ENCODE results near the gene SEMA5B.

Gene SEMA5B

DNA sequence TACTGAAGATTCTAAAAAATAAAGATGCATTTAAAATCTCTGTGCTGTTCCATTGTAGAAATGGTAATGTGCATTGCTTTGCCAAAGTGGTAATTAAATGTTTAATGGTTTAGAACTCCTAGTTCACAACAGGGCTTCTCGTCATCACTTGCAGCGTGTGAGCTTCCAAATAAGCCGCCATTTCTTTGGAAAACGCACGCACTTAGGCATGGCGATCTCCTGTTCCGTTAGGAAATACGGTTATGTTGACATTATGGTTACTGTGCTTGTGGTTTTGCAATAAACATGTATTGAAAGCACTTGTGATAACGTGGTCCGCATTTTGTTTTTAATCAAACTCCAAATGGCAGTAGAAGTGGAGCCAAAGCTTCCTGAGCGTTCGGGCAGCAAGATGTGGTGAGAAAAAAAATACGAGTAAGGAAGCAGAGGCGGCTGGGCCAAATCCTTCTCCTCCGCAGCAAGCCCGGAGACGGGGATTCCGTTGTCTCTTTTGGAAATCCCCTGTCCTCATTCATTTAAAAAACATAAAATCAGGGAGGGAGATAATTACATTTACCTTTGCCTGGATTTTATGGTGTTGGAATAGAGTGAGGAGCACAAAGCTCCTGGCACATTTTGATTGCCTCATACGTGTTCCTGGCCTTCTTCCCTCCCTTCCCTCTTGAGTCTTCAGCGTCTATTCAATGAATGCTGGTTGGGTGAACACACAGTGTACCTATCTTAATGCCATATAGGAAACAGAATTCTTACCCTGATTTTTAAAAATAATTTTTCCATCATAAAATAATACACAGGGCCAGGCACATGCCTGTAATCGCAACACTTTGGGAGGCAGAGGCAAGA, 135.2 kb downstream of the SEMA5B start:
- DNase-seq (ENCODE audit: low spot score), result no peak

DNA sequence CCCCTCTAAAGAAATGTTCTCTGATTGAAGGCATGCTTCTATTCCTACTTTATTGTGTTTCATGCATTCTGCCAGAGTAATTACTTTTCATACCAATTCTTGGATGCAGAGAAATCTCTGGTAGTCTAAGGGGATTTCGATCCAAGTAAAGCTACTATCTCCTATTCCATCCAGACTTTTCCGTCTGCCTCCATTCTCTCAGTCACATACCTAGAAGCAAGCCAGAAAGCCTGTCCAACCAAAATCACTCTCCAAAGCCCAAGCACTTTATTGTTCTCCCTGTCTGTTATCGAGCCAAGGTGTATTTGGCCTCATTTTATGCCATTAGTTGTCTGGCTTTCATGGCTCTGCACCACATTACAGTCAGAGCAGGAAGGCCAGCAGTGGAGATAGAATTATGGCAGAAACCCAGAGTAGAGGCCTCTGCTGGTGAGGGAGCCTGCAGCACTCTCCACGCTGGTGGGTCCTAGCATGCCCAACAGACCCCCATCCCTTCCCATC, 136.8 kb downstream of the SEMA5B start:
- no peak for DNase-seq (ENCODE audit: low spot score)

DNA sequence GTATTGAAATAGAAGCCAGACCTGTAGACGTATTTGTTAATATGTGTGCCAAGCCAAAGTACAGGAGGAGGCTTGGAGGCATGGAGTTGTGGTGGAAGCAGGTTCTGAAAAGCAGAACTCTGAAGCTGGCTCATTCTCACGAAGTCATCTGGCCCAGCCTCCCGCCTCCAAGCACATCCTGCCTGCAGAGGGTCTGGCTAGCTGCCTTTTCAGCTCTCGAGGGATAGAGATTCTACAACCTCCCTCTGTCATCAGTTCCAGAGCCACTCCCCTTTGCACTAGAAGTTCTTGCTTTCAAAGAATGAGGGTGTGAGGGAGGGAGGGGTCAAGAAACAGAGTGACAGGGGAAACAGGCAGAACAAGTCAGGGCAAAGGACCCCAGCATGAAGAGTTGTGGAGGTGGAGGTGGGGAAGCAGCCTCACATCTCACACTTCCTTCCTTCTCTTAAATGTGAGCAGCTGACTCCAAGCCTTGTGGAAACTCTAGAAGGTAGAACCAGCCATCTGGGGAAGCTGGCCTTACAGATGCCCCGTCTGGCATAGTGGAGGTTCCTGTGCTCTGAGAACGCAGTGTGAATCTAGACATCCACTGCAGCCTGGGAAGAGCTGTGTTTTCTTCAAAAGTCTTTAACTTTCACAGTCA, 137.4 kb downstream of the SEMA5B start:
- no peak for DNase-seq (ENCODE audit: low spot score)

DNA sequence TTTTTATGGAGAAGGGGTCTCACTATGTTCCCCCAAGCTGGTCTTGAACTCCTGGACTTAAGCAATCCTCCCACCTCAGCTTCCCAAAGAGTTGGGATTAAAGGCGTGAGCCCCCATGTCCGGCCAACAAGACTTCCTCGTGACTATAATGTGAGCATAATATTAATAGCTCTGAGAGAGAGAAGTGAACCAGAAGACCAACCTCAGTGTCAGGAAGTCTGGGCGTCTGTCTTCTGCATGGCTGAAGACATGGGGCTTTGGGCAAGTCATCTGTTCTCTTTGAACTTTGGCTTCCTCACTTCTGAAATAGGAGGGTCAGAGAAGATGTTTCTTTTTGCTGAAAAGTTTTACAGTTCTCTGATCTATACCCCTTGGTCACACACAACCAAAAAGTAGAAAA, 140.6 kb downstream of the SEMA5B start:
- DNase-seq (ENCODE audit: low spot score), result no peak

DNA sequence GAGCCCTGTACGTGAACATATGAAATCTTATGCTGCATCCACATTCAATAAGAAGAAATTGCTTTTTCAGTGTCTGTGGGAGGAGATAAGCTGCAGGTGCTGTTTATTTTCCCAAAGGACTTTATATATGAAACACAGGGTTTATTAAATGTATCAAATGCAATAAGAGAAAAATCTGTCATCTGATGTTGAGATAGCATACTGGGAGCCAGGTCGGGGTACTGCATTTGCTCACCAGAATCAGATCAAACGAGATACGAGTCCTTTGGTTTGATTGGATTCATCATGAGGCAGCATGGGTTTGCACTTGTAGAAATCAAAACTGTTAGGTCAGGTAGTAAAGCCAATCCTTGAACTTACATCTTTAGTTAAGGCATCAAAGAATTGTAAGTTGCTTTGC, 141.3 kb downstream of the SEMA5B start:
- DNase-seq (ENCODE audit: low spot score), result no peak

DNA sequence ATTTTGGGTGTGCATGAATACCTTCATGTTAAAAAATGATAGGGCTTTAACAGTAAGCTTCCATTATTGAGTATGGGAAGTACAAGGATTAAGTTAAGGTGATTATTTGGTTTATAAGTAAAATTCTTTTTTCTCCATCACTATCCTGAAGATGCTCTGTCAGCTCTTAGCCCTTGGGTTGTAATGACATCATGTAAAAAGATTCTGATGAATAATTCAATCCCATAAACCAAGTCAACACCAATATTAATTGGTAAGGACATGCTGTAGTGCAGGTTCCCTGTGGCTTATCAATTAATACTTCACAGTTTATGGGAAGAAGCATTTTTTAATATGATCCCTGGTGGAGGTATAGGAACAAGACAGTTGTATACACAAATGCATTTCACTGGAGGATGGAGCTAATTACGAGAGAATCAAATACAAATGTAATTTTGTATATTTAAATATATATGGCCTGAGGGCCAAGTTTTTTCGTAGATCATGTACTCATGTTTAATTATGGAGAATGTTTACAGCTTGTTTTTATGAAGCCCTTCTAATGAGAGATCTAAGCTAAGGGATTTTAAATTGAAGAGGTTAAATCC, 145.1 kb downstream of the SEMA5B start:
- DNase-seq (ENCODE audit: low spot score), result no peak

DNA sequence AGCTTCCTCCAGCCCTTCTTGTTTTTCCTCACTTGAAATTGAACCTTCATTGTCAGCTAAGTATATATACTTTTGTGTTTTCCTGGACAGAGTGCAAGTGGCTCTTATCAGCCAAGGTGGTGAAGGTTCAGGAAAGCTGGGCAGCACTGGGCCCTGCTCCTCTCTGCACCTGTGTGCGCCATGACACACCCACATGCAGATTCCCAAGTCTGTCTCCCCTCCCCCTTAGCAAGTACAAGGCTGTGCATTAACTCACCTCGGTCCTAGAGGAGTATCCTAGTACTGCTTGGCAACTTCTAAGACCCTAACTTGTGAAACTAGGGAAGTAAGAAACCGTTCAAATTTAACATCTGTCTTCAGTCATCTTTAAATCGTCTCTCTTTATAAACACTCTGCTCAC, 146.9 kb downstream of the SEMA5B start:
- no peak for DNase-seq (ENCODE audit: low spot score)

DNA sequence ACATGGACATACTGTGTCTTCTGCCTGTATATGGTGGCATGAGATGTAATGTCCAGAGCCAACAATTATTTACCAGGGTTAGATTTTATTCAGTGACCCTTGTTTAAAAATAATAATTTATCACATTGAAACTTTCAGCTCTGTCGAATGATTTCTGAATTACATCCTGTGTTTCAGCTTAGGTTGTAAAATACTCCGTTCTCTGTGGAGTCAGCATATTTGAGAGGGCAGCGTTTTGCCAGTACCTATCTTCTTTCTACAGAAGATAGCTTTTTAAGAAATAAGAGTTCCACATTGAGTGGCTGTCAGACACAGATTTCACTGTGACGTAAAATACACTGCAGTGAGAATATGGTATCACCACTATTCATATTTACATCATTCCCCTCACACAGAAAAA, 147.4 kb downstream of the SEMA5B start:
- no peak for DNase-seq (ENCODE audit: low spot score)

DNA sequence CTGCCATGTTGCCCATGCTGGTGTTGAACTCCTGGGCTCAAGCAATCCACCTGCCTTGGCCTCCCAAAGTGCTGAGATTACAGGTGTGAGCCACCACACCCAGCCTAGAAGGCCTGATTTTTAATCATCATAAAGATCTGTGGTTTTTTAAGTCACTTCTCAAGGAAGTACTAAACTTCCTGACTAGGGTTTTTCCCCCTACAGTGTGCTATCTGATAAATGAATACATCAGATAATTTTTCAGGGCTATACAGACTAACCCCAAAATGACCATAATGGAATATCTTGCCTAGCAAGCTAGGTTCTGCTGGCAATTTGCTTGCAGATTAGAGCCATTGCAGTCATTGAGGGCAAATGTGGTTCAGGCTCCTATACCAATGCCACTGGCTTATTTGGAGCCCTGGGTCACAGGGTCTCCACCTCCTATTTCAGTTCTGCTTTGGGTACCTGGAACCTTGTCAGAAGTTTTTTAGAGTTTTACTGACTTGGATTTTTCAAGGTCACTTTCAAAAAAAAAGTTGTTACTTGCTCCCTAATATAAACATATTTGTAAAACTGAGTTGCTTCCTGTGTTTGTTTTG, 151.9 kb downstream of the SEMA5B start:
- DNase-seq (ENCODE audit: low spot score), result no peak

DNA sequence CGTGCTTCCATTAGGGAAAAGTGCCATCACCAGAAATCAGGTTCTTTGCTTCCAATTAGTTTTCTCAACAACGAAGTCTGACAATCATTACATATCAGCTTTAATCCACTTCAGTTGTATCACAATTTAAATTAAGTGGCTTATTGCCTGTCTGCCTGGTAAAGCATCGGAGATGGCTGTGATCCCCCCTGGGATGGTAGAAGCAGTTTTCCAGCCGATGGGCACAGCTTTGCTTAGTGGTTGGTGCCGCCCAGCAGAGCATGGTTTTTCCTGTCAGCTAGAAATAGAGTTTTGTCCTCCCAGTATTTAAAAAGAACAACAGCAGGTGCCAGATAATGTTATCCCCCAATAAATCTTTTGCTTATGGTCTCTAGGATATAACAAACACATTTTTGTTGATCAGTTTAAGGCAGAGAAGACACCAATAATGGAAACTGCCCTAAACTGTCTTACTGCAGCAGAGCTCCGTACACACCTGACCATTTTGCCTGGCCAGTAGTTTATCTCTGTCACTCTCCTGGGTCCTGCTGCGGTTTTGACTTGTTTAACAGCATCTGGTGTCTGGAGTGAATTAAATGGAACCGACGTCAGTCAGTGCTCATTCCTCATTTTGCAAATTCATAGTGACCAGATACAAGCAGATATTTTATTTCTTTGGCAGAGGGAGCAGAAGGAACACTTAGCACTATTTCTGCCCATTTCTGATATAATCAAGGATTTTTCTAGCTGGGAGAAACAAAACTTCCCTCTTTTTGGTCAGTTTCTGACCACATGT, 153.6 kb downstream of the SEMA5B start:
- DNase-seq (ENCODE audit: low spot score), result no peak

DNA sequence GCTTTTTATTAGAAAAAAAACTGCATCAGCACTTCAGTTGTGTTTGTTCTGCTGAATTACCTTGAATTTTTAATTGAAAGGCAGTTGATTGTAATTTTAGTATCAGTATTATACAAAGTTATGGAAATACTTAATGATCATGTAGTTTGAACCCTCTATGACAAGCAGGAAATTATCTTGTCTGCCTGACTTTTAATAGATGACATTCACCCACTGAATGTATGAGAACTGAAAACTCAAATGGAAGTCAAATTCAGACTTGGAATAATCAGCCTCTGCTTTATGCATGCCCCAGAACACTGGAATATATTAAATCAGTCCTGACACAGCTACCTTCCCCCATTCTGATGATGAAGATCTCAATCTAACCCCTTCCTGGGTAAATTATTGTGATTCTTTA, 159.2 kb downstream of the SEMA5B start:
- DNase-seq (ENCODE audit: low spot score), result no peak

DNA sequence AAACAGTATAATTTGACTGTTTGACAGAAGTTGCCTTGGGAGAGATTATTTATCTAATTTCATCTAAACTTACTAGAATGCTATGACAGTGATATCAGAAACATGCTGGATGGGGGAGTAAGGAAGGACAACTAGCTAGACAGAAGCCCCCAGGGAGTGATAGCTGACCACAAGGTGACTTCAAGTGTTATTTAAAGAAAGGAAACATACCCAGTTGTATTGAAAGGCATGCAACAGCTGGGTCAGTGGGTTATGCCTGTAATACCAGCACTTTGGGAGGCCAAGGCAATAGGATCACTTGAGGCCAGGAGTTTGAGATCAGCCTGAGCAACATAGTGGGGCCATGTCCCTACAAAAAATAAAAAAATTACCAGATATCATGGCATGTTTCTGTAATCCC, 163.1 kb downstream of the SEMA5B start:
- no peak for DNase-seq (ENCODE audit: low spot score)

DNA sequence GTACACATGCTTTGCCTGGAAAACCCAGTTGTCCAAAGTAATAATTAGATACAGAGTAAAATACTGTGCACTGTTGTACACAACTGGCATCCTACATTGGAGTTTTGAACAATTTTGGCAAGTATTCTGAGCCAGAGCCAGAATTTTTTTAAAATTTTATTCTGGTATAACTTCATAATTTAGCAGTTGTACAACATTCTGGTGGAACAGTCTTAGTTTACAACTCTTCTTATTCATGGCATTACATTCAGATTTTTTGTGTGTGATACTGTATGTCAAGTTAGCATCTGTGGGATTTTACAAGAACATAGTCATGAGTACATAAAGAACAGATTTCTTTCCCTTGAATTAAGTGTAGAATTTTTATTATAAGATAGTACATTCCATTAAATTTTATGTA, 165.2 kb downstream of the SEMA5B start:
- DNase-seq (ENCODE audit: low spot score), result no peak

Data from hematopoietic multipotent progenitor cell treated with erythropoietin and hydrocortisone succinate and interleukin-3 and kit ligand, for 15 days (in vitro differentiated cells).